ENCODE results near the gene GREB1.

GREB1 gene

DNA sequence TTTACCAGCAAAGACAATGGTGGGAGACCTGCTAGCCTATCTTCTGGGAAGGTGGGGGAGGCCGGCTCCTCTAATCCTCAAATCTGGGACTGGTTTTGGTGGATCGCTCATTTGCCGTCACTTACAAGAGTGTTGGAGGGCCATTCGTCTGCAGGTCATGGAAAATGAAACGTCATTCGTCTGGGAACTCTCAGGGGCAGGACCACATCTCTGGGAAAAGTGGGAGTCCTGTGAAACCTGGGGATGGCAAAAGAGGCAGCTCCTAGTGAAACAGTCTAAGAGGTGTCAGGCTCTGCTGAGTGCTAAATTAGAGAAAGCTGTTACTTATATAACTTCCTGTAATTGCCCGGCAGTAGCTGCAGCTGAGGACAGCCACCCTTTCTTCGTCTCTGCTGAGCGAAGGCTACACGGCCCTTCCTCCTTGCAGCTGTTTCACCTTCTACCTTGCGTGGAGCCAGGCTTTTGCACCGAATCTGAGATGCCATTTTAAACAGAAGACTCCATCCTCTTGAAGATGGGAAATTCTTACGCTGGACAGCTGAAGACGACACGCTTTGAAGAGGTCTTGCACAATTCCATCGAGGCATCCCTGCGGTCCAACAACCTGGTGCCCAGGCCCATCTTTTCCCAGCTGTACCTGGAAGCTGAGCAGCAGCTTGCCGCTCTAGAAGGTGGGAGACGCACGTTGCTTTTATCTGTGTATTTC is 22.4 kb downstream of the GREB1 start:
- H3K4me3 ChIP-seq (ENCODE audit: low read depth, low read length), result no peak overlapping the region
- TF ChIP-seq, protein P1, sequence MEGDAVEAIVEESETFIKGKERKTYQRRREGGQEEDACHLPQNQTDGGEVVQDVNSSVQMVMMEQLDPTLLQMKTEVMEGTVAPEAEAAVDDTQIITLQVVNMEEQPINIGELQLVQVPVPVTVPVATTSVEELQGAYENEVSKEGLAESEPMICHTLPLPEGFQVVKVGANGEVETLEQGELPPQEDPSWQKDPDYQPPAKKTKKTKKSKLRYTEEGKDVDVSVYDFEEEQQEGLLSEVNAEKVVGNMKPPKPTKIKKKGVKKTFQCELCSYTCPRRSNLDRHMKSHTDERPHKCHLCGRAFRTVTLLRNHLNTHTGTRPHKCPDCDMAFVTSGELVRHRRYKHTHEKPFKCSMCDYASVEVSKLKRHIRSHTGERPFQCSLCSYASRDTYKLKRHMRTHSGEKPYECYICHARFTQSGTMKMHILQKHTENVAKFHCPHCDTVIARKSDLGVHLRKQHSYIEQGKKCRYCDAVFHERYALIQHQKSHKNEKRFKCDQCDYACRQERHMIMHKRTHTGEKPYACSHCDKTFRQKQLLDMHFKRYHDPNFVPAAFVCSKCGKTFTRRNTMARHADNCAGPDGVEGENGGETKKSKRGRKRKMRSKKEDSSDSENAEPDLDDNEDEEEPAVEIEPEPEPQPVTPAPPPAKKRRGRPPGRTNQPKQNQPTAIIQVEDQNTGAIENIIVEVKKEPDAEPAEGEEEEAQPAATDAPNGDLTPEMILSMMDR (IDR thresholded peaks at IDR 0.05; ENCODE audit: low read depth, low read length), result no peak

DNA sequence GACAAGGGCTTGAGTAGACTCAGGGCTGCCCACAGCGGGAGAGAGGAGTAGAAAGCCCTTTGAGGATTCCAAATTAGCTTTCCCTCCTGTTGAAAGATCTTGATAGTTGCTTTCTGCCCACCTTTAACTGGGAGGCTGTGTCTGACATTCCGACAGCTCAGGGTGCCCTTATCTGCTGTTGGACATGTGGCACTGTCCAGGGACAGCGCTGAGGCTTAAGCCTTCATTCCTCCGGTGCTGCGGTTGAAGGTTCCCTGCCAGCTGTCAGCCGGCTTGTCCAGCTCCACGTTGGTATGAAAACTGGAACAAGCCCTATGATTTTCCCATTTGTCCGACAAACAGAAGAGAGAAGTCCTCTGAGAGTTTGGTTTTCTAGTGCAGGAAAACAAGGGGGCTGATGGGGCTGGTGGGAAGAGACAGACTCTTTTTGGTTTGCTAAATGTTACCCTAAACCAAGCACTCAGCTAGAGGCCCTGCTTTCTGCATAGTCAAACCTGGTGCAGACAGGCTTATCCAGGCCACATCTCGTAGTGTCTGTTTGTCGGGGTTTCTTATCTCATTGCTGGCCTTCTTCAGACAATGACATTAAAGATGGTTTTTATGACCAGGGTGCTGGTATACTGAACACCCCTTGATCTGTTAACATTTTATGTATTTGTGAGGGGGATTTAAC is 24.5 kb downstream of the GREB1 start:
- TF ChIP-seq, protein P1 (IDR thresholded peaks at IDR 0.05; ENCODE audit: low read depth, low read length), result no peak
- no peak overlapping the region for H3K4me3 ChIP-seq (ENCODE audit: low read depth, low read length)

DNA sequence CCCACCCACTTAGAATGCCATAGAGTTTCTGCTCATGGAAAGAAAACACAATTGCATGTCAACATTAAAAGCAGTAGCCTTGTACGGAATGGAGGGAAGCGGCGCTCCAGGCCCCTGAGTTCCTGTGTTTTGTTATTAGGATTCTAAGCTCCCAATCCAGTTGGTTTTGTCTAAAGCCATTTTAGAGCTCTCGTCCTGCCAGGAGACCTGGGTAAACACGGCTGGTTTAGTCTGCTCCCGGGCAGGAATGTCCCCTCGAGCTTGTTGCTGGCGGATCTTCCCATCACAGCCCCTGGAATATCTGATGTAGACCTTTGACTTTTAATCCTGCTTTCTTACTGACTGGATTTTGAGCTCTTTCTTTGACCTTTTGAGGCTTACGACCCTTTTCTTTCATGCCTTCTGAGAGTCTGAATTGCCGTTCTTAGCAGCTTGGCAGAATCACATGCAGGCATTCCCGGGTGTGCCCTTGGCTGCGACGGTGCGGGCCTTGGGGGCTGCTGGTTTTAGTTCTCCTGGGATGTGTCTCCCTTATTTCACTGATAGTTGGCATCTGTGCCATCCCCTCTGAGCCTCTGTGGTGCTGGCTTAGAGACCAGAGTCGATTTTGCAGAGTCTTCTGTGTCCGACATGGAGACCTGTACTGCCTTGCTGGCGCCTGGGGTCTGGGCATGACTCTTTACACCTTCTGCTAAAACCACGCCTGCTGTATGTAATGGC is 25.4 kb downstream of the GREB1 start:
- TF ChIP-seq, protein P1 (IDR thresholded peaks at IDR 0.05; ENCODE audit: low read depth, low read length), result no peak
- no peak overlapping the region for H3K4me3 ChIP-seq (ENCODE audit: low read depth, low read length)

DNA sequence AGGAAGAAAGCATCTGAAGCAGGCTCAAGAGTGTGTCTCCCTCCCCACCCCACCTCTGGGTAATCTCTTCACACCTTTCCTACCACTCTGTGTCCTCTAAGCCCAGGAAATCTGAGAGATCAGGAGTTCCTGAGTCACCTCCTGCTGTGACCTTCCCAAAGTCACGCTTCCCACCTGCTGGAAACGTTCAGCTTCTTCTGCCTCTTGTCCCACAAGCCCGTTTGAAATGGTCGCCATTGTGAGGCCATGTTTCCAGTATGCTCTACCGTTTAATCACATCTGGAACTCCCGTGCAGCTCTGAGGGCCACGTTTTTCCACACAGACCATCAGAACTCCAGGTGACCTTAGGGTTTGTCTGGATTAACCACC is 25.9 kb downstream of the GREB1 start:
- no peak overlapping the region for H3K4me3 ChIP-seq (ENCODE audit: low read depth, low read length)
- TF ChIP-seq, protein P1 (IDR thresholded peaks at IDR 0.05; ENCODE audit: low read depth, low read length), result no peak

DNA sequence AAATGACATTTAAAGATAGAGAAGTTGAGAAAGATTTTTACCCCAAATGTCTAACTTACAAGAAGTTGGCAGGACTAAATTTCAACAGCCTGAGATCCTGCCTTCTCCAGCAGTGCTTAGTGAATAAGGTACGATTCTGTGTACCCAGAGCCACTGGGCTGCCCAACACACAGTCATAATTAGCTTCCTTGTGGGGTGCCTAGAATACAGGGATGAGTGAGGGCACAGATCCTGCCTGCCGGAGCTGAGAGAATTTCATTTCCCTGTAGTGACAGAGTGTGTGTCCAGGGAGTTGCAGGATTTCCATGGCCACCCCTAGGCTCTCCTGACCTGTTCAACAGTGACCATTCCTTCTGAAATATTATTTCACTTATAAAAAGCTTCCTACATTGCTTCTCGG is 27.0 kb downstream of the GREB1 start:
- no peak overlapping the region for H3K4me3 ChIP-seq (ENCODE audit: low read depth, low read length)

DNA sequence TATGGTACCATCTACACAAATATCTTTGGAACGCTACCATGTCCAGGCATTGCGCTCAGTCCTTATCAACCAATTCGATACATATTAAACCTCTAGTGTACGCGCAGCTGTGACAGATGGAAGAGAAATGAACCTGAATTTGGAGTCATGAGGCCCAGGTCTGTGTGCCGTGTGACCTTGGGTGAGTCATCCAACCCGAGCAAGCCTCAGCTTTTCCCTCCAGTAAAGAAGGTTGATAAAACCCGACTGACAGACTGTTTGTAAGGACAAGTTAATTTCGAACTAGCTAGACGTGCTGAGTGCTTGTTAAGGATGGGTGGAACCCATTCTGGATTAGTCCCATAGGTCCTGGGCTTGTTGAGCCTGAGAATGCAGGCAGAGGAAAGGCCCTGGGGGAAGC is 28.2 kb downstream of the GREB1 start:
- TF ChIP-seq, protein P1 (IDR thresholded peaks at IDR 0.05; ENCODE audit: low read depth, low read length), result no peak
- H3K4me3 ChIP-seq (ENCODE audit: low read depth, low read length), result no peak overlapping the region

More for the DNA sequence above, 27.0 kb downstream of the GREB1 start:
- TF ChIP-seq, protein P1 (IDR thresholded peaks at IDR 0.05; ENCODE audit: low read depth, low read length), result no peak

DNA sequence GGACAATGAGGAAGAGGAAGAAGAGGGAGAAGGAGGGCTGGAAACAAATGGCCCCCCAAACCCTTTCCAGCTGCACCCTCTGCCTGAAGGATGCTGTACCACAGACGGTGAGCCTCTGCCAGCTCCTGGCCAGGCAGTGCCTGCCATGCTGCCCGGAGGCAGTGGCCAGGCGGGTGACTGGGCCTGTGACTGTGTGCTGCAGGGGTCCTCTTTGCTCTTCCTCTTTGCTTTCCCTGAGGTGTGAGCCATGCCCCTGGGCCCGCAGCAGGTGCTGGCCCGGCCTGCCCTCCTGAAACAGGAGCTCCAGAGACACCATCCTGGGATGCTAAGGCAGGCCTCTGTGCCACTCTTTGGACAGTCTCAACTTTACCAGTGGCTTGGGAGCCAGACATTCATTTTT is 28.6 kb downstream of the GREB1 start:
- TF ChIP-seq, protein P1 (IDR thresholded peaks at IDR 0.05; ENCODE audit: low read depth, low read length), result no peak
- H3K4me3 ChIP-seq (ENCODE audit: low read depth, low read length), result no peak overlapping the region

Measured in WI38 (cell line).